RWPE1 (cell line): Measurements from ENCODE around the gene PARN.
A peak's percentile ranks its signal among the peaks of the same experiment; 100 is the strongest.

Experiments used
- CTCF ChIA-PET: fragments of 350-600 bp; sonication (Branson Sonifier 250); formaldehyde crosslinking; extraction: SDS; loops from one replicate; lab custom pipeline; 2021; lab: Yijun Ruan, JAX
- POLR2A ChIA-PET: fragments of 400-600 bp; formaldehyde crosslinking; extraction: SDS; loops from one replicate; lab custom pipeline; 2020; ENCODE audit warnings: antibody characterized with exemption; ENCODE audit not compliant: low non-redundant PET; lab: Yijun Ruan, JAX
- DNase-seq: peaks from one replicate; pipeline ENCODE4 v3.0.0; 2012; ENCODE audit warnings: low spot score
- H3K27ac ChIP-seq: fragments of 450-650 bp; 2 replicates; pipeline ENCODE4 v1.5.1; 2017
- CTCF ChIP-seq: fragments of 450-650 bp; conservative IDR thresholded peaks from 2 replicates; pipeline ENCODE4 v1.5.1; 2017; ENCODE audit warnings: low read depth, mild to moderate bottlenecking

Gene PARN

GRCh38 chr16:14514967-14515366, 115.1 kb downstream of the PARN start:
- no peak for DNase-seq
- ChIA-PET CTCF (no interaction called here), POLR2A (no interaction called here)
- H3K27ac ChIP-seq: no peak overlapping the region
- TF ChIP-seq CTCF: no peak

GRCh38 chr16:14513389-14514107, 116.5 kb downstream of the PARN start:
- ChIA-PET POLR2A (no interaction called here), CTCF (no interaction called here)
- no peak for DNase-seq
- no peak for TF ChIP-seq CTCF
- no peak overlapping the region for H3K27ac ChIP-seq

- no peak for DNase-seq
- ChIA-PET POLR2A (no interaction called here), CTCF (interaction anchor here (1.0 kb wide), 1 partner anchor 210 kb away, joined by 4 read pairs; no protein-coding TSS in a partner anchor)
- peak overlapping the region; percentile 39; the same call in 1 of the 2 replicates for H3K27ac ChIP-seq
- TF ChIP-seq CTCF: no peak
These were observed 118.3 kb downstream of the PARN start for GRCh38 chr16:14511800-14512135.

- no peak for TF ChIP-seq CTCF
- peak overlapping the region; percentile 39; the same call in 1 of the 2 replicates for H3K27ac ChIP-seq
- ChIA-PET POLR2A (no interaction called here), CTCF (interaction anchor here (0.6 to 1.0 kb wide), 2 partner anchors 210 to 1724 kb away, joined by 3 to 4 read pairs; no protein-coding TSS in a partner anchor)
- peak; percentile 22 for DNase-seq
These were observed 118.9 kb downstream of the PARN start for GRCh38 chr16:14510939-14511799.

GRCh38 chr16:14510581-14510938, 119.5 kb downstream of the PARN start:
- H3K27ac ChIP-seq: no peak overlapping the region
- ChIA-PET POLR2A (no interaction called here), CTCF (interaction anchor here (0.6 kb wide), 1 partner anchor 189 kb away, joined by 3 read pairs; no protein-coding TSS in a partner anchor)
- DNase-seq: no peak
- TF ChIP-seq CTCF: no peak

- no peak for DNase-seq
- ChIA-PET POLR2A (no interaction called here), CTCF (no interaction called here)
- H3K27ac ChIP-seq: no peak overlapping the region
- TF ChIP-seq CTCF: no peak
These were observed 120.4 kb downstream of the PARN start for GRCh38 chr16:14509675-14510132.
